MCF 10A (cell line): ENCODE measurements around the gene UNC80. TPM values are rescaled to one million over a fixed set of nuclear protein-coding genes. Genes with fewer than 3 reads are reported as not detected.

Source experiments
- BruUV-seq: library from RNA; stranded (reverse); fragments of 400-500 nt; replicated peaks from 2 replicates; lab custom pipeline; 2021; lab: Mats Ljungman, UMichigan
- CTCF ChIA-PET: fragments of 300-600 bp; sonication (Branson Sonifier 250); formaldehyde crosslinking; extraction: SDS; loops from one replicate; lab custom pipeline; 2021; ENCODE audit warnings: antibody characterized with exemption, inconsistent platforms; lab: Yijun Ruan, JAX
- POLR2A ChIA-PET: fragments of 300-600, 350-650 bp; sonication (Branson Sonifier 250); formaldehyde crosslinking; extraction: SDS; loops from one replicate; lab custom pipeline; 2020; ENCODE audit warnings: antibody characterized with exemption, inconsistent platforms; lab: Yijun Ruan, JAX
- DNase-seq: peaks from one replicate; pipeline ENCODE4 v3.0.0-alpha.2; 2018; ENCODE audit not compliant: unreplicated experiment
- H3K27ac Mint-ChIP-seq: one replicate; pipeline ENCODE4 v1.8.0; 2022; ENCODE audit warnings: mild to moderate bottlenecking, low read depth, mixed read lengths; ENCODE audit not compliant: unreplicated experiment
- H3K27me3 Mint-ChIP-seq: one replicate; pipeline ENCODE4 v1.8.0; 2022; ENCODE audit warnings: mixed read lengths; ENCODE audit not compliant: insufficient read depth, unreplicated experiment
- H3K36me3 Mint-ChIP-seq: one replicate; pipeline ENCODE4 v1.8.0; 2022; ENCODE audit warnings: mild to moderate bottlenecking, moderate library complexity, mixed read lengths; ENCODE audit not compliant: insufficient read depth, unreplicated experiment
- H3K4me1 Mint-ChIP-seq: one replicate; pipeline ENCODE4 v1.8.0; 2022; ENCODE audit warnings: mixed read lengths; ENCODE audit not compliant: insufficient read depth, unreplicated experiment
- H3K4me3 Mint-ChIP-seq: one replicate; pipeline ENCODE4 v1.8.0; 2022; ENCODE audit warnings: mild to moderate bottlenecking, moderate library complexity, mixed read lengths; ENCODE audit not compliant: unreplicated experiment
- H3K9me3 Mint-ChIP-seq: one replicate; pipeline ENCODE4 v1.8.0; 2022; ENCODE audit warnings: mixed read lengths; ENCODE audit not compliant: unreplicated experiment
- CTCF ChIP-seq: fragments of 200-600 bp; IDR thresholded peaks from one replicate; pipeline ENCODE4 v1.8.0; 2022; ENCODE audit warnings: antibody characterized with exemption, mild to moderate bottlenecking; ENCODE audit not compliant: unreplicated experiment
- intact Hi-C: fragments of 100-400 bp; cut with micrococcal nuclease; formaldehyde crosslinking; loops from 2 replicates; pipeline ENCODE4 v1.14.1; 2022
- total RNA-seq: library from RNA; stranded (reverse); gene quantifications from 2 replicates; pipeline ENCODE4 v1.2.3, GENCODE V29; 2022

Gene UNC80
- total RNA-seq, 1 experiment from 2014 or later = not detected

GRCh38 chr2:209824391-209824790 is 52.8 kb downstream of the UNC80 start:
- ChIA-PET POLR2A (interaction anchor here (0.6 to 1.5 kb wide), 2 partner anchors 10 to 1649 kb away, joined by 3 read pairs; no protein-coding TSS in a partner anchor), CTCF (interaction anchor here (0.7 to 1.3 kb wide), 5 partner anchors 10 to 136 kb away, joined by 3 to 4 read pairs (median 4); no protein-coding TSS in a partner anchor)
- H3K4me1 Mint-ChIP-seq = no peaks in the 10 kb centered on the region
- BruUV-seq = no TSS peak
- H3K9me3 Mint-ChIP-seq = peaks cover 6% of the 10 kb centered on the region
- no peak for DNase-seq
- no peaks in the 10 kb centered on the region for H3K27me3 Mint-ChIP-seq
- intact Hi-C loops = no loop called here
- TF ChIP-seq CTCF = no peak
- no peak overlapping the region for H3K27ac Mint-ChIP-seq
- H3K36me3 Mint-ChIP-seq = no peaks in the 10 kb centered on the region
- no peak overlapping the region for H3K4me3 Mint-ChIP-seq

GRCh38 chr2:209830722-209831465 is 59.3 kb downstream of the UNC80 start:
- no peak overlapping the region for H3K4me3 Mint-ChIP-seq
- CTCF ChIA-PET = interaction anchor here (0.7 kb wide), 1 partner anchor 333 kb away, joined by 4 read pairs; no protein-coding TSS in a partner anchor
- BruUV-seq = no TSS peak
- TF ChIP-seq CTCF = no peak
- H3K27ac Mint-ChIP-seq = no peak overlapping the region
- H3K4me1 Mint-ChIP-seq = no peaks in the 10 kb centered on the region
- DNase-seq = no peak
- H3K36me3 Mint-ChIP-seq = no peaks in the 10 kb centered on the region
- POLR2A ChIA-PET = no interaction called here
- intact Hi-C loops = no loop called here
- no peaks in the 10 kb centered on the region for H3K9me3 Mint-ChIP-seq
- no peaks in the 10 kb centered on the region for H3K27me3 Mint-ChIP-seq

- no TSS peak for BruUV-seq
- H3K27ac Mint-ChIP-seq = no peak overlapping the region
- no peaks in the 10 kb centered on the region for H3K4me1 Mint-ChIP-seq
- H3K36me3 Mint-ChIP-seq = no peaks in the 10 kb centered on the region
- no peak overlapping the region for H3K4me3 Mint-ChIP-seq
- DNase-seq = no peak
- POLR2A ChIA-PET = interaction anchor here (0.6 to 1.1 kb wide), 2 partner anchors 10 to 190 kb away, joined by 3 read pairs; no protein-coding TSS in a partner anchor
- no peaks in the 10 kb centered on the region for H3K9me3 Mint-ChIP-seq
- intact Hi-C loops = no loop called here
- CTCF ChIA-PET = no interaction called here
- TF ChIP-seq CTCF = no peak
- no peaks in the 10 kb centered on the region for H3K27me3 Mint-ChIP-seq
Observed at GRCh38 chr2:209834767-209835166, 63.1 kb downstream of the UNC80 start.

GRCh38 chr2:209840434-209840833 is 68.8 kb downstream of the UNC80 start:
- no peaks in the 10 kb centered on the region for H3K4me1 Mint-ChIP-seq
- ChIA-PET CTCF (interaction anchor here (0.6 to 0.8 kb wide), 2 partner anchors 68 to 510 kb away, joined by 3 read pairs; no protein-coding TSS in a partner anchor), POLR2A (no interaction called here)
- TF ChIP-seq CTCF = no peak
- no peaks in the 10 kb centered on the region for H3K27me3 Mint-ChIP-seq
- H3K27ac Mint-ChIP-seq = no peak overlapping the region
- H3K9me3 Mint-ChIP-seq = no peaks in the 10 kb centered on the region
- intact Hi-C loops = no loop called here
- BruUV-seq = no TSS peak
- H3K36me3 Mint-ChIP-seq = peaks cover 4% of the 10 kb centered on the region
- H3K4me3 Mint-ChIP-seq = no peak overlapping the region
- DNase-seq = no peak
